Caco-2 (cell line): ENCODE results near the gene PTPRN2. TPM values are rescaled to one million over a fixed set of nuclear protein-coding genes. Genes with fewer than 3 reads are reported as not detected.

ENCODE experiments used
- BruUV-seq: library from RNA; stranded (reverse); fragments of 400-500 nt; replicated peaks from 2 replicates; lab custom pipeline; 2021; lab: Mats Ljungman, UMichigan
- CTCF ChIA-PET: fragments of 300-600 bp; sonication (Branson Sonifier 250); formaldehyde crosslinking; loops from one replicate; lab custom pipeline; 2022; ENCODE audit warnings: antibody characterized with exemption; lab: Charles Lee
- POLR2A ChIA-PET: fragments of 300-600 bp; sonication (Branson Sonifier 250); formaldehyde crosslinking; loops from one replicate; lab custom pipeline; 2022; ENCODE audit warnings: antibody characterized with exemption; lab: Charles Lee
- DNase-seq, 2 experiments: peaks; one replicate each; pipeline versions ENCODE4 v3.0.0 to v3.0.0-alpha.2; 2020 to 2022
- H3K27me3 ChIP-seq: replicated peaks from 2 replicates; pipeline ENCODE4 v1.6.0; 2011; ENCODE audit warnings: low read length; ENCODE audit not compliant: control insufficient read depth, insufficient read depth
- H3K36me3 ChIP-seq: 2 replicates; pipeline ENCODE4 v1.5.1; 2011; ENCODE audit warnings: low read length; ENCODE audit not compliant: control insufficient read depth, insufficient read depth
- H3K4me1 ChIP-seq: fragments of 250-450 bp; sonication (Bioruptor Pico); 2 replicates; pipeline ENCODE4 v1.5.1; 2020; ENCODE audit warnings: mild to moderate bottlenecking
- H3K4me3 ChIP-seq: 2 replicates; pipeline ENCODE4 v1.5.1; 2011; ENCODE audit warnings: low read depth, mild to moderate bottlenecking, control low read depth, low read length
- H3K9me3 ChIP-seq: fragments of 250-450 bp; sonication (Bioruptor Pico); 2 replicates; pipeline ENCODE4 v1.5.1; 2020; ENCODE audit warnings: mild to moderate bottlenecking, moderate library complexity
- H3K27ac Mint-ChIP-seq: one replicate; pipeline ENCODE4 v1.8.0; 2022; ENCODE audit warnings: mixed read lengths; ENCODE audit not compliant: unreplicated experiment
- H3K27me3 Mint-ChIP-seq: one replicate; pipeline ENCODE4 v1.8.0; 2022; ENCODE audit warnings: mixed read lengths; ENCODE audit not compliant: insufficient read depth, unreplicated experiment
- H3K36me3 Mint-ChIP-seq: one replicate; pipeline ENCODE4 v1.8.0; 2022; ENCODE audit warnings: mild to moderate bottlenecking, mixed read lengths; ENCODE audit not compliant: insufficient read depth, unreplicated experiment
- H3K4me1 Mint-ChIP-seq: one replicate; pipeline ENCODE4 v1.8.0; 2022; ENCODE audit warnings: low read depth, mixed read lengths; ENCODE audit not compliant: unreplicated experiment
- H3K4me3 Mint-ChIP-seq: one replicate; pipeline ENCODE4 v1.8.0; 2022; ENCODE audit warnings: mild to moderate bottlenecking, moderate library complexity, mixed read lengths; ENCODE audit not compliant: unreplicated experiment
- H3K9me3 Mint-ChIP-seq: one replicate; pipeline ENCODE4 v1.8.0; 2022; ENCODE audit warnings: mixed read lengths; ENCODE audit not compliant: unreplicated experiment
- CTCF ChIP-seq, 2 experiments: fragments of 200-600 bp in 1 of 2; IDR thresholded peaks; 1 replicate in 1 of 2; 2 replicates in 1 of 2; pipeline versions ENCODE4 v1.5.1 to v1.8.0; 2011 to 2022; ENCODE audit warnings: antibody characterized with exemption in 1 of 2, control low read depth in 1 of 2, inconsistent platforms in 1 of 2, low read depth in 1 of 2, low read length in 1 of 2, mild to moderate bottlenecking in 1 of 2, moderate library complexity in 1 of 2; ENCODE audit not compliant: insufficient read depth in 1 of 2, severe bottlenecking in 1 of 2, unreplicated experiment in 1 of 2
- intact Hi-C: fragments of 100-400 bp; cut with micrococcal nuclease; formaldehyde crosslinking; loops from one replicate; pipeline ENCODE4 v1.10.0; 2022; ENCODE audit not compliant: unreplicated experiment
- total RNA-seq: library from RNA; stranded (reverse); gene quantifications from 2 replicates; pipeline ENCODE4 v1.2.3, GENCODE V29; 2022

The PTPRN2 gene
- total RNA-seq, 1 experiment from 2014 or later = 1.4 TPM

- no TSS peak for BruUV-seq
- Mint-ChIP-seq H3K4me3 (no peak overlapping the region), H3K27me3 (no peaks in the 10 kb centered on the region), H3K36me3 (no peaks in the 10 kb centered on the region), H3K27ac (no peak overlapping the region), H3K9me3 (peaks cover 44% of the 10 kb centered on the region), H3K4me1 (no peaks in the 10 kb centered on the region)
- intact Hi-C loops = no loop called here
- H3K9me3 ChIP-seq = peaks cover 10% of the 10 kb centered on the region
- ChIA-PET CTCF (no interaction called here), POLR2A (no interaction called here)
- DNase-seq = no peak
- H3K36me3 ChIP-seq = no peaks in the 10 kb centered on the region
- no peaks in the 10 kb centered on the region for H3K27me3 ChIP-seq
- H3K4me3 ChIP-seq = no peak overlapping the region
- no peaks in the 10 kb centered on the region for H3K4me1 ChIP-seq
- no peak for TF ChIP-seq CTCF (IDR thresholded peaks at IDR 0.05; ENCODE audit: insufficient read depth in 1 of 2, low read depth in 1 of 2, low read length in 1 of 2, severe bottlenecking in 1 of 2, unreplicated experiment in 1 of 2)
Measured at GRCh38 chr7:157767506-157768197, 820.0 kb downstream of the PTPRN2 start.

DNA sequence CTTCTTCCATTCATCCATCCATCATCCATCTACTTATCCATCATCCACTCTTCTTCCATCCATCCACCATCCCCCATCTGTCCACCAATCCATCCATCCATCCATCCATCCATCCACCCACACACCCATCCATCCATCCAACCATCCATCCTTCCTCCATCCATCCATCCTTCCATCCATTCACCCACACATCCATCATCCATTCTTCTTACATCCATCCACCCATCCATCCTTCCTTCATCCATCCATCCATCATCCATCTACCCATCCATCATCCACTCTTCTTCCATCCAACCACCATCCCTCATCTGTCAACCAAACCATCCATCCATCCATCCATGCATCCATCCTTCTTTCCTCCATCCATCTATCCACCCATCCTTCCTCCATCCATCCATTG is 821.5 kb downstream of the PTPRN2 start:
- Histone ChIP-seq H3K4me1 (no peaks in the 10 kb centered on the region), H3K9me3 (peaks cover 4% of the 10 kb centered on the region), H3K4me3 (no peak overlapping the region), H3K36me3 (no peaks in the 10 kb centered on the region), H3K27me3 (no peaks in the 10 kb centered on the region)
- CTCF ChIA-PET = no interaction called here
- Mint-ChIP-seq H3K36me3 (no peaks in the 10 kb centered on the region), H3K27ac (no peak overlapping the region), H3K4me1 (no peaks in the 10 kb centered on the region), H3K27me3 (no peaks in the 10 kb centered on the region), H3K4me3 (no peak overlapping the region), H3K9me3 (peaks cover 29% of the 10 kb centered on the region)
- intact Hi-C loops = no loop called here
- BruUV-seq = no TSS peak
- DNase-seq = no peak
- no peak for TF ChIP-seq CTCF (IDR thresholded peaks at IDR 0.05; ENCODE audit: insufficient read depth in 1 of 2, low read depth in 1 of 2, low read length in 1 of 2, severe bottlenecking in 1 of 2, unreplicated experiment in 1 of 2)
- POLR2A ChIA-PET = no interaction called here

DNA sequence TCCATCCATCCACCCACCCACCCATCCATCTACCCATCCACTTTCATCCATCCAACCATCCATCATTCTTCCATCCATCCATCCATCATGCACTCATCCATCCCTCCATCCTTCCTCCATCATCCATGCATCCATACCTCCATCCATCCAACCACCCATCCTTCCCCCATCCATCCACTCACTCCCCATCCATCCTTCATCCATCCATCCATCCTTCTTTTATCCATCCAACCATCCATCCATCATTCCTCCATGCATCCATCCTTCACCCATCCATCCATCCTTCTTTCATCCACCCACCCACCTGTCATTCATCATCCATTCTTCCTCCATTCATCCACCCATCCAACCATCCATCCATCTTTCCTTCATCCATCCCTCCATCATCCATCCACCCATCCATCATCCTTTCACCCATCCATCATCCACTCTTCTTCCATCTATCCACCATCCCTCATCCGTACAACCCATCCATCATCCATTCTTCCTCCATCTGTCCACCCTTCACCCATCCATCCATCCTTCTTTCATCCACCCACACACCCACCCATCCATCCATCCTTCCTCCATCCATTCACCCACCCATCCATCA is 822.6 kb downstream of the PTPRN2 start:
- no peaks in the 10 kb centered on the region for H3K4me1 Mint-ChIP-seq
- no peaks in the 10 kb centered on the region for H3K9me3 ChIP-seq
- H3K36me3 Mint-ChIP-seq = no peaks in the 10 kb centered on the region
- no peaks in the 10 kb centered on the region for H3K27me3 Mint-ChIP-seq
- H3K4me3 ChIP-seq = no peak overlapping the region
- no peaks in the 10 kb centered on the region for H3K27me3 ChIP-seq
- no peak overlapping the region for H3K27ac Mint-ChIP-seq
- no peak for DNase-seq
- CTCF ChIA-PET = no interaction called here
- BruUV-seq = no TSS peak
- no peaks in the 10 kb centered on the region for H3K36me3 ChIP-seq
- H3K9me3 Mint-ChIP-seq = peaks cover 29% of the 10 kb centered on the region
- intact Hi-C loops = no loop called here
- no peak for TF ChIP-seq CTCF (IDR thresholded peaks at IDR 0.05; ENCODE audit: insufficient read depth in 1 of 2, low read depth in 1 of 2, low read length in 1 of 2, severe bottlenecking in 1 of 2, unreplicated experiment in 1 of 2)
- no peak overlapping the region for H3K4me3 Mint-ChIP-seq
- H3K4me1 ChIP-seq = no peaks in the 10 kb centered on the region
- POLR2A ChIA-PET = no interaction called here
